ENCODE results near the gene MIA3.

Gene MIA3

DNA sequence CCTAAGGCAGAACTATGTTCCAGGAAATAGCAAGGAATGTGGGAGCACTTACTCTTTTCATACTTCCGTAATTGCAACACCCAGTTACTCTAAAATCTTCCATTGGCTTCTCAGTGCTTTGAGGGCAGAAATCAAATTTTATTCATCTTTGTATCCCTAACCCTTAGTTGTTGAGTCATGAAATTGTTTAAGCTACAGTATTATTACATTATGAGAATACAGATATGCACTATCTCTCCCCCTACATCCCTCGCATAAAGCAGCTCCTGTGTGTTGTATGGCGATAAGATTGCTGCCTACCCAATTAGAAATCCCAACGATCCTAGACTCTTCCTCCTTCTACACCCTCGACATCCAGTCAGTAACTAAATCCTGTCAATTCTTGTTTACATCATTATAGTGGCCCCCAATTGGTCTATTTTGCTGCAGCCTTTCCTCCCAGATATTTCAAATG lies 91.8 kb downstream of the MIA3 start:
- H3K9me3 ChIP-seq (ENCODE audit: insufficient read depth, low read depth, low read length), result no peaks in the 10 kb centered on the region
- peak overlapping the region; percentile 81 for H3K4me3 ChIP-seq (ENCODE audit: low read length, poor library complexity, severe bottlenecking)
- H3K4me2 ChIP-seq (ENCODE audit: low read depth, low read length, poor library complexity, severe bottlenecking), result peak overlapping the region; percentile 86
- peak overlapping the region; percentile 87 for H3K9ac ChIP-seq (ENCODE audit: low read depth, low read length, poor library complexity, severe bottlenecking)
- peaks cover 80% of the 10 kb centered on the region for H3K79me2 ChIP-seq (ENCODE audit: insufficient read depth, low read length)
- no peak for TF ChIP-seq EZH2phosphoT487 (IDR thresholded peaks at IDR 0.05; ENCODE audit: borderline replicate concordance)
- H2AFZ ChIP-seq (ENCODE audit: low read length), result no peak overlapping the region
- no peaks in the 10 kb centered on the region for H3K9me2 ChIP-seq (replicated peaks; ENCODE audit: low read depth, low read length)
- H3F3A ChIP-seq (ENCODE audit: low read depth), result no peaks in the 10 kb centered on the region; the same call in 1 of the 2 replicates
- H3K36me3 ChIP-seq (ENCODE audit: insufficient read depth, low read length), result no peaks in the 10 kb centered on the region
- H3K27me3 ChIP-seq (ENCODE audit: insufficient read depth, low read length, poor library complexity, severe bottlenecking), result no peaks in the 10 kb centered on the region
- peaks cover 20% of the 10 kb centered on the region for H3K4me1 ChIP-seq (ENCODE audit: insufficient read depth, low read length, poor library complexity, severe bottlenecking)
- peaks cover 13% of the 10 kb centered on the region for H4K20me1 ChIP-seq (ENCODE audit: insufficient read depth, low read length, poor library complexity, severe bottlenecking)

DNA sequence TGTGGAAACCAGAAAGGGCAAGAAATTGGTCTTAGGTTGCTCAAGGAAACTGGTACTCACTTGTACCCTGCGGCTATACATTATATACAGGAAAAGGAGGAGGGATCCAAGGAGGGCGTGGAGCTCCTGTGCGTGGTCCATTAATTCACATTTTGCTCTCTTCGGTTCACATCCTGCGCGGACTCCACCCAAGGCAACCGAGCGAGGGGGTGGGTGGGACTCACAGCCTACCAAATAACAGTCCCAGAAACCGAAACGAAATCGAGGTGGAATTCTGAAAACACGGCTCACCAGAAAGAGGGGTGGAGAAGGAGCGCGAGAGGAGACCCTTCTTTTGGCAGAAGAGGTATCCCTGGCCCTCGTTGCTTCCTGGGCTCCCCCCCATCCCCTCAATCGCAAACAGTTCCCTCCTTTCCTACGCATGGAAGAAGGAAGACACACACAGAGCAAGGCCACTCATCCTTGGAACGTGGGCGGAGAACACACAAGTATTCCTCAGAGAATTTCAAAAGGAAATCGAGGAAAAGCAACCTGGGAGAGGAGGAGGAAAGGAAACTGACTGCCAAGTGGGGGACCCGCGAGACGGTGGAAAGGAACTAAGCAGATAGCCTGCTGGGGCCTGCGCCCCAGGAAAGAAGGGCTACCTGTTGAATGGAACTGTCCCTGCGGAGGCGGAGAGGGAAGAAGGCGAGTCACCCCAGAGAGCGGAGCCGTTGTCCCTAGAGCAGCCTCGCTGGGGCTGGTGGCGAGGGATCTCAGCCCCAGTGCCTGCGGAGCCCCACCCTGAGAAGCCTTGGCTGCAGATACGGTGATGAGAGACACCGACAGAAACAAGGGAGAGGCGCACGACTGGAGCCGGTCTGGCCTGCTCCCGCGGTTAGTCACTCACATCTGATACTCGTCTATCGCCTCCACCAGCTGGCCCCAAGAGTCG lies 93.7 kb downstream of the MIA3 start:
- Histone ChIP-seq H3K4me2 (ENCODE audit: low read depth, low read length, poor library complexity, severe bottlenecking) (peak overlapping the region; percentile 86), H2AFZ (ENCODE audit: low read length) (peak overlapping the region; percentile 76)
- no peak for TF ChIP-seq EZH2phosphoT487 (IDR thresholded peaks at IDR 0.05; ENCODE audit: borderline replicate concordance)
- TF ChIP-seq, protein P1, sequence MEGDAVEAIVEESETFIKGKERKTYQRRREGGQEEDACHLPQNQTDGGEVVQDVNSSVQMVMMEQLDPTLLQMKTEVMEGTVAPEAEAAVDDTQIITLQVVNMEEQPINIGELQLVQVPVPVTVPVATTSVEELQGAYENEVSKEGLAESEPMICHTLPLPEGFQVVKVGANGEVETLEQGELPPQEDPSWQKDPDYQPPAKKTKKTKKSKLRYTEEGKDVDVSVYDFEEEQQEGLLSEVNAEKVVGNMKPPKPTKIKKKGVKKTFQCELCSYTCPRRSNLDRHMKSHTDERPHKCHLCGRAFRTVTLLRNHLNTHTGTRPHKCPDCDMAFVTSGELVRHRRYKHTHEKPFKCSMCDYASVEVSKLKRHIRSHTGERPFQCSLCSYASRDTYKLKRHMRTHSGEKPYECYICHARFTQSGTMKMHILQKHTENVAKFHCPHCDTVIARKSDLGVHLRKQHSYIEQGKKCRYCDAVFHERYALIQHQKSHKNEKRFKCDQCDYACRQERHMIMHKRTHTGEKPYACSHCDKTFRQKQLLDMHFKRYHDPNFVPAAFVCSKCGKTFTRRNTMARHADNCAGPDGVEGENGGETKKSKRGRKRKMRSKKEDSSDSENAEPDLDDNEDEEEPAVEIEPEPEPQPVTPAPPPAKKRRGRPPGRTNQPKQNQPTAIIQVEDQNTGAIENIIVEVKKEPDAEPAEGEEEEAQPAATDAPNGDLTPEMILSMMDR (conservative IDR thresholded peaks at IDR 0.05; ENCODE audit: low read length), result no peak

DNA sequence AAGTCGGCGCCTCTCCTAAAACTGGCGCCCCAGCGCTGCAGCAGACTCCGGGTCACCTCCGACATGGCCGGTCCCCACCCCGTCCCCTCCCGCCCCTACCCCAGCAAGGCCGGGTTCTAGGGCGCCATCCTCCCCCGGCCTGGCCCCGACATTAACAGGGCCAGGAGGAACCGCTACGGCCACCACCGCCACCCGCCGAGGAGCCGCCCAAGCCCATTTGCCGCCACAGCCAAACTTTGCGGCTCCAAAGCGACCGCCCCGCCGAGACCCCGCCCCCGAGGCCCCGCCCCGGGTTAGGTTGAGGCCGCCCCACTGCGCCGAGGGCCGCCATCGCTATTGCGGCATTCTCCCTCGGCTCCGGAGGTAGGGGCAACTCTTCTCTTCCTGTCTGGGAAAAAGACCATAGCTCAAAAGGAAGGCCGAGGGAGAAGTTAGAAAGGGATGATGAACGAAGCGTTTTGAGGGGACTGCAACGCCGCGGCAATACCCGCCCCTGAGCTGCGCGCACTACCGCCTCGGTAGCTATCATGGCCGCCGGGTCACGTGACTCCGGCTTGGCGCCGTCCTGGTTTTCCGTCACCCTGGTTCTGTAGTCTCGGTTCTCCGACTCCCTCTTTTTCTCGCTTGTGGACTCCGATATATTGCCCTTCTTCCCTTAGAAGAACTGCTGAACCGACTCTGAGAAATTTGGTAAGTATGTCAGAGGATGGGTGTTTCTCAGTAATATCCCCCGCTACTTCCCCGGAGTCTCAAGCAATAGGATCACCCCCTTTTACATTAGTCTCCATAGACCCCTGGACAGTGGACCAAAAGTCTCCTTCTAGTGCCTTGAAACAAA lies 94.6 kb downstream of the MIA3 start, which contains the start of the genes AIDA and BROX:
AIDA (minus strand) TSS at position 239 of the 838 bp plus-strand sequence; CDS start at position 65, 174 bp downstream.
BROX (plus strand) TSS at position 312 of the 838 bp plus-strand sequence. CDS start 3,136 bp downstream, outside the sequence.
- Histone ChIP-seq H2AFZ (ENCODE audit: low read length) (peak within 1 kb of the TSS; percentile 95), H3F3A (ENCODE audit: low read depth) (no peaks in the 10 kb centered on the region; the same call in 1 of the 2 replicates), H3K4me2 (ENCODE audit: low read depth, low read length, poor library complexity, severe bottlenecking) (peak within 1 kb of the TSS; percentile 86), H3K27me3 (ENCODE audit: insufficient read depth, low read length, poor library complexity, severe bottlenecking) (no peaks in the 10 kb centered on the region), H4K20me1 (ENCODE audit: insufficient read depth, low read length, poor library complexity, severe bottlenecking) (peaks cover 13% of the 10 kb centered on the region), H3K36me3 (ENCODE audit: insufficient read depth, low read length) (peaks cover 6% of the 10 kb centered on the region; the same call in 1 of the 2 replicates), H3K9me2 (replicated peaks; ENCODE audit: low read depth, low read length) (no peaks in the 10 kb centered on the region), H3K4me3 (ENCODE audit: low read length, poor library complexity, severe bottlenecking) (peak within 1 kb of the TSS; percentile 81), H3K4me1 (ENCODE audit: insufficient read depth, low read length, poor library complexity, severe bottlenecking) (peaks cover 20% of the 10 kb centered on the region), H3K9me3 (ENCODE audit: insufficient read depth, low read depth, low read length) (no peaks in the 10 kb centered on the region), H3K79me2 (ENCODE audit: insufficient read depth, low read length) (peaks cover 59% of the 10 kb centered on the region), H3K9ac (ENCODE audit: low read depth, low read length, poor library complexity, severe bottlenecking) (peak within 1 kb of the TSS; percentile 87)
- TF ChIP-seq EZH2phosphoT487 (IDR thresholded peaks at IDR 0.05; ENCODE audit: borderline replicate concordance), result no peak
- TF ChIP-seq, protein P1 (conservative IDR thresholded peaks at IDR 0.05; ENCODE audit: low read length), result no peak

More for the DNA sequence above, 93.7 kb downstream of the MIA3 start:
- Histone ChIP-seq H3K9me3 (ENCODE audit: insufficient read depth, low read depth, low read length) (no peaks in the 10 kb centered on the region), H3K79me2 (ENCODE audit: insufficient read depth, low read length) (peaks cover 68% of the 10 kb centered on the region), H3K9ac (ENCODE audit: low read depth, low read length, poor library complexity, severe bottlenecking) (peak overlapping the region; percentile 87), H4K20me1 (ENCODE audit: insufficient read depth, low read length, poor library complexity, severe bottlenecking) (peaks cover 13% of the 10 kb centered on the region), H3K4me3 (ENCODE audit: low read length, poor library complexity, severe bottlenecking) (peak overlapping the region; percentile 81), H3K9me2 (replicated peaks; ENCODE audit: low read depth, low read length) (no peaks in the 10 kb centered on the region), H3K4me1 (ENCODE audit: insufficient read depth, low read length, poor library complexity, severe bottlenecking) (peaks cover 20% of the 10 kb centered on the region), H3F3A (ENCODE audit: low read depth) (no peaks in the 10 kb centered on the region; the same call in 1 of the 2 replicates), H3K36me3 (ENCODE audit: insufficient read depth, low read length) (peaks cover 5% of the 10 kb centered on the region; the same call in 1 of the 2 replicates), H3K27me3 (ENCODE audit: insufficient read depth, low read length, poor library complexity, severe bottlenecking) (no peaks in the 10 kb centered on the region)
